PFSK-1 (cell line): ENCODE results near the gene CLEC4G.

ENCODE experiments used
- SIN3A ChIP-seq: IDR thresholded peaks from 2 replicates; pipeline ENCODE4 v1.6.1; 2012; ENCODE audit warnings: mild to moderate bottlenecking, low read length, moderate library complexity, borderline replicate concordance; ENCODE audit not compliant: insufficient read depth
- TAF1 ChIP-seq: IDR thresholded peaks from 2 replicates; pipeline ENCODE4 v1.6.1; 2012; ENCODE audit warnings: low read length, control low read depth, borderline replicate concordance; ENCODE audit not compliant: insufficient read depth

GRCh38 chr19:7744199-7744786 lies 12.4 kb upstream of the CLEC4G start:
- no peak for TF ChIP-seq SIN3A
- TF ChIP-seq TAF1: no peak
